GM19455 (cell line): ENCODE measurements around the gene TIMP3.
"Not testable (repeated sequence)": the region's sequence is repeated elsewhere in the genome, so short reads cannot be mapped to it uniquely, and the experiment has no call there.

Source experiments
- ATAC-seq: cut with Tn5 transposase; IDR thresholded peaks from one replicate; pipeline ENCODE4 v1.9.1; 2021; ENCODE audit not compliant: unreplicated experiment

The TIMP3 gene

GRCh38 chr22:32801537-32802236 lies at the start of gene TIMP3:
TSS of gene TIMP3 (plus strand) at chr22:32801705. CDS start at chr22:32802002, 297 bp downstream.
- no peak for ATAC-seq

- ATAC-seq = no peak
Measured at GRCh38 chr22:32752326-32752725, 49.2 kb upstream of the TIMP3 start.

DNA sequence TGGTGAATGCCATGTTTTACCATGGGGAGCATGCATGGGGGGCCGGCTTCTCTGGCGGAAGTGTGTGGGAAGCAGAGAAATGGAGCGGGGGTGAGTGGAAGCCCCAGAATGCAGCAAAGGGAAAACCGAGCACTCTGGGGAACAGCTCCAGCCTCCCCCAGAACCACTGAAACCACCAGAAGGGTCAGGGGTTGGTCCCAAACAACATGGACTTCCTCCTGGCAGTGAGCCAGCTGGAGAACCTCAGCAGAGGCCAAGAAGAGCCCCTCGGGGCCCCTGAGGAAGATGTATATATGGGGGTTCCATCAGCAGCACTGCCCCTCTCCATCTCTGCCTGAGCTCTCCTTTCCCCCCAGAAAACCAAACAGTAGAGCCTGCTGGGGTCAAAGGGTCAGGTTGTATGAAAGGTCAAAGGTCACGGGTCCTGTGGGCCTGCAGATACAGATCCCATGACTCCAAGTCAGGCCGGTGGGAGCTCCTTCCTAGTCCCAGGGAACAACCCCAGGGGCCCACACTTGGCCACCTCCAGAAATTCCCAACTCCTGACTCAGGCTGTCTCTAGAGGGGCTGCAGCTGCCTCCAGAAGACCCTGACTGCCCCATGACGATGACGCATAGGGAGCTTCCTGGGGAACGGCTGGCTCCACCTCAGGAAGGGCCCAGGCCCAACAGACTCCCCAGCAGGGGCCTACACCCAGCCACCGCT lies 48.5 kb upstream of the TIMP3 start:
- ATAC-seq = no peak

DNA sequence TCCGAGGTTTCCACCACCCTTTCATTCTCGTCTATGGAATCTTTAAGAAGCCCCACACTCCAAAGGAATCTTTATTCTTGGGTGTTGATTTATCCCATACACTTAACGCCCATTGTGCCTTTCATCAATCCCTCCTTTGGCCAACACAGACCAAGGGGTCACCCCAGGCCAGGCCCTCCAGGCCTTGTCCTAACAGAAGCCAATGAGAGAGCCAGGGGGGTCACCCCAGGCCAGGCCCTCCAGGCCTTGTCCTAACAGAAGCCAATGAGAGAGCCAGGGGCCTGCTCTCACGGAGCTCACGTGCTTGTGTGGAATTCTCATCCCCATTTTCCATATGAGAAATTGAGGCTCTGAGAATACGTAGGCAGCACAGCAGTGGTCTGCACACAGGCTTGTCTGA lies 47.9 kb upstream of the TIMP3 start:
- no peak for ATAC-seq

DNA sequence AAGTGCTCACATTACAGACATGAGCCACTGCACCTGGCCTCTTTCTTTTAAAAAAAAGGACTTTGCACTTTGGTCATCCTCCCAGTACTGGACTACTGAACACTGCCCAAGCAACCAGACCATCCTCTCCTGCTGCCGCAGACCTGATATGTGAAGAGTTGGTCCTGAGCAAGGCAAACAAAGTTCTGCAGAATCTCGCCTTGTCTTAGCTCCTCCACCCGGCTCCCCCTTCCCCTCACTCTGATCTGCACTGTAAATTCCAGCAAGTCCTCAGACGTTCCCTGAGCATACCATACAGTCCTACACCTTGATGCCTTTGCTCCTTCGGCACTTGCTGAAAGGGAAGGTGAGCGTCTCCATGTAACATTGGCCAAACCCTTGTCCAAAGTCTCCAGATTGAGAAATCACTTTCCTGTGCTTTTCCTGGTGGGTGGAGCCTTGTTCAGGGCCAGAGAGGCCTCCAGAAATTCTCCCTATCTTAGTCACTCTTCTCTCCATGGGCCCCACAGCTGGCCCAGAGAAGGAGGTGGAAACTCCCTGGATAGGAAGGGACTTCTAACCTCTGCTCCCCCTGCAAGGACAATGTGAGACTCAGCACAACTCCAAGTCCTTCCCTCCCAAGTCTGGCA lies 47.0 kb upstream of the TIMP3 start:
- no peak for ATAC-seq

GRCh38 chr22:32757086-32757762 lies 44.3 kb upstream of the TIMP3 start:
- ATAC-seq = not testable (repeated sequence)

DNA sequence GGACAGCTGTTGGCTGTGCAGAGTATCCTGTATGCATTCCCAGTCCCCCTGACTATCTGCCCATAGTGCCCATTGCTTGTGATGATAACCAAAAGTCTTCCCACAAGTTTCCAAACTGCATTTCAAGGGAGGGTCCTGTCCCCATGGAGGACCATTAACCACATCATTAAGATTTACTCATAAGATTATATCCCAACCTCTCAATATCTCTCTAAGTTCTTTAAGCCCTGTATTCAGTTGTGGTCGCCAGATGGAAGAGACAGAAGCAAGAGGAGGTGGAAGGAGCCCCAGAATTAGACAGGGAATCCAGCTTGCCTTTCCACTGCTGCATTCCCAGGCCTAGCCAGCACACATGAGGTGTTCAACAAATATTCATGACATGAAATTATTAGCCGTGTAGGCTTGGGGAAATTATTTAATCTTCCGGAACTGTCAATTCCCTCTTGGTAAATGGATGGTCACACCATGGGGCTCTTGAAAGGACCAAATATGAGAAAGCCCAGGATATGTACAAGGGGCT lies 42.6 kb upstream of the TIMP3 start:
- no peak for ATAC-seq

GRCh38 chr22:32760396-32760795 lies 41.1 kb upstream of the TIMP3 start:
- no peak for ATAC-seq

DNA sequence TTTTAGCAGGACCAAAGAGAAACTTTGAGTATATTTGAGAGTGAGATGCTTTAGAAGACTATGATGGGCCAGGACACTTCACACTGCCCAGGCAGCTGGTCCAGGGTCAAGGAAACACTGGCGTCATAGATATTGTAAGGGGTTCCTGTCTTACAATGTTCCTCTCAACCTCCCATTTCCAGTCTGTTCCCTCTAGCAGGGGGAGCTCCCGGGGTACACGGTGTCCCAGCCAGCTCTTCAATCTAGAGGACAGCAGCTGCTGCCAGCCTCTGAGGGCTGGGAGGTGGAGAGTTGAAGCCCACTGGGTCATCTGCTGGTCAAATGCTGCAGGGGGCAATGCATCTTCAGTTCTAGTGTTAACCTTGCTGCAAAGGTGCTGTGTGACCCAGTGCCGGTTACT lies 40.7 kb upstream of the TIMP3 start:
- no peak for ATAC-seq

- ATAC-seq = no peak
Measured at GRCh38 chr22:32761251-32761903, 40.1 kb upstream of the TIMP3 start.

GRCh38 chr22:32764330-32765131 lies 37.0 kb upstream of the TIMP3 start:
- no peak for ATAC-seq

DNA sequence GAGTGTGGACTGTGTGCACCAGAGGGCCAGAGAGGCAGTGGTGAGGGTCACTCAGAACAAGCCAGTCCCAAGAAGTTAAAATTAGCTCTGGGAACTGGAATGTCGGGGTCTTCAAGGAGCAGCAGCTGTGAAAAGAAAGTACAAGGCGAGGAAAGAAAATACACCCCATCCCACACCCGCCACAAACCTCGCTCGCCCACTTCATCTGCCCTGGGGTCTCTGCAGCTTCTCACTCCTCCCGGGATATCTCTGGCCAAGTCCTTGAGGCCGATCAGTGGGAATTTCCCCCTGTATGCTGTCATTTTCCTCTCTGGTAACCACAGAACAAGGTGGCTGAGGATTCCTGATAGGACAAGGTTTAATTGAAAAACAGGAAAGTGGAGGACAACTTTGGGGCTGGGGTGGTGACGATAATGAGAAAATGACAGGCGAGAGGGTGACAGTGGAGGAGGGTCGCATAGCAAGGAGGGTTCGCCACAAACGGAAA lies 36.3 kb upstream of the TIMP3 start:
- ATAC-seq = no peak

GRCh38 chr22:32771756-32772155 lies 29.7 kb upstream of the TIMP3 start:
- ATAC-seq = no peak

- ATAC-seq = no peak
Measured at GRCh38 chr22:32775957-32776356, 25.5 kb upstream of the TIMP3 start.

DNA sequence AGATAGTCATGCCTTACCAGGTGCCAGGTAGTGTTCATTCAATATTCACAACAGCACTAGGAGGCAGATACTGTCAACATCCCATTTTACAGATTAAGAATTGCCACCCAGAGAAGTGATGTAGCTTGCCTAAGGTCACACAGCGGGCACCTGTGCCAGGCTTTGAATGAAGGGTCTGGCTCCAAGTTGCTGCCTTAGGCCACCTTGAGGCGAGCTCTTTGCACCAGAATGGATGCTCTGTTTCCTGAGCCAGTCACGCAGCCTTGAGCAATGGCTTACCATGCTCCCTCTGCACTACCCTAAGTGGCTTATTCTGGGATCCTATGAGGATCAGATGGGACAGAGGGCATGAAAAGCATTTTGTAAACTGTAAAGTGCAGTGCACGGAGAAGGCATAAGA lies 25.1 kb upstream of the TIMP3 start:
- no peak for ATAC-seq

- no peak for ATAC-seq
Measured at GRCh38 chr22:32776802-32777201, 24.7 kb upstream of the TIMP3 start.

GRCh38 chr22:32777987-32778386 lies 23.5 kb upstream of the TIMP3 start:
- no peak for ATAC-seq

DNA sequence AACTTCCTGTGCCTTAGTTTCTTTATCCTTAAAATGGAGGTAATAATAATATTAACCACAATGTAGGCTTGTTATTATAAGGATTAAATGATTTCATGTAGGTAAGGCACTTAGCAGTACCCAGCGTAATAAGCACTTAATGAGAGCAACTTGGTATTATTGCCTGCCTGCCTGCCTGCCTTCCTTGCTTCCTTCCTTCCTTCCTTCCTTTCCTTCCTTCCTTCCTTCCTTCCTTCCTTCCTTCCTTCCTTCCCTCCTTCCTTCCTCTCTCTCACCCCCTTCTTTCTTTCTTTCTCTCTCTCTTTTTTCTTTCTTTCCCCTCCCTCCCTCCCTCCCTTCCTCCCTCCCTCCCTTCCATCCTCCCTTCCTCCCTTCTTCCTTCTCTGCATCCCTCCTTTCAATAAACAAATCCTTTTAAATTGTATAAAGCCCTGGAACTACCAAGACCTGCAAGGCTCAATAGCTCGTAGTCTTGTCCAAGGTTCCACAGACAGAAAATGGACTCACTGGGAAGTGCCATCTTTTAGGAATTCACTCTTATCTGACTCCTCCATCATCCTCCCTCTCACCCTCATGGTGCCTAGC lies 20.7 kb upstream of the TIMP3 start:
- no peak for ATAC-seq

DNA sequence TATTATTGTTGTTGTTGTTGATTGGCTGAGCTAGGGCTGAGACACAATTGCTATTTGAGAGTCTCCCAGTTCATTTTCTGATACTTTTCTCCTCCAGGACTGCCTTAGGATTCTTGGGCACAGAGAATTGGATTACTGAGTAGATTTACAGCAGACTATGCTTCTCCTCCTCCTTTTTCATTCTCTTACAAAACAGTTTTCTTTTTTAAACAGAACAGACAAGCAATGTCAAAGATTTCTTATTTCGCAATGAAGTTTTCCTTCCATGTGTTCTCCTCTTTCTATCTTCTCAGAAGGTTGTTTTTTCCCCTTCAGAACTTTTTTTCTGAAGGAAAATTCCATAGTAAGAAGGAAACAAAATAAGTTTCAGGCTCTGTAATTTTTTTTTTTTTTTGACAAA lies 19.8 kb upstream of the TIMP3 start:
- no peak for ATAC-seq
